Heart left ventricle (tissue), 16 donors: ENCODE data around the gene MILR1. TPM values are rescaled to one million over a fixed set of nuclear protein-coding genes. Genes with fewer than 3 reads are reported as not detected.
A peak's percentile ranks its signal among the peaks of the same experiment; 100 is the strongest.

Experiments used
- ATAC-seq, 4 donors: fragments of 200-7000 bp; cut with Tn5 transposase; one replicate each; pipeline ENCODE4 v1.9.1; 2020 to 2022; ENCODE audit warnings: moderate library complexity in 4 of 4, mild to moderate bottlenecking in 3 of 4, moderate number of reproducible peaks in 1 of 4
- DNase-seq, 5 donors: peaks; one replicate each; pipeline ENCODE4 v3.0.0-alpha.2; 2020
- H3K27ac ChIP-seq, 12 donors: fragments of 200-600 bp; sonication (generic) in 4 of 12; one replicate each; pipeline versions ENCODE4 v1.5.0 to v1.8.0; 2016 to 2022; ENCODE audit warnings: mild to moderate bottlenecking in 2 of 12
- H3K27me3 ChIP-seq, 9 donors: fragments of 200-600 bp; sonication (generic) in 2 of 9; one replicate each; pipeline versions ENCODE4 v1.5.1 to v1.8.0; 2016 to 2022; ENCODE audit warnings: mild to moderate bottlenecking in 3 of 9
- H3K36me3 ChIP-seq, 9 donors: fragments of 200-600 bp; sonication (generic) in 2 of 9; one replicate each; pipeline versions ENCODE4 v1.5.0 to v1.8.0; 2018 to 2022; ENCODE audit warnings: mild to moderate bottlenecking in 2 of 9
- H3K4me1 ChIP-seq, 12 donors: fragments of 200-600 bp; sonication (generic) in 4 of 12; one replicate each; pipeline versions ENCODE4 v1.5.0 to v1.8.0; 2016 to 2022; ENCODE audit warnings: mild to moderate bottlenecking in 3 of 12
- H3K4me3 ChIP-seq, 12 donors: fragments of 200-600 bp; sonication (generic) in 4 of 12; one replicate each; pipeline versions ENCODE4 v1.5.0 to v1.8.0; 2017 to 2022; ENCODE audit warnings: mild to moderate bottlenecking in 9 of 12, moderate library complexity in 4 of 12
- H3K9me3 ChIP-seq, 12 donors: fragments of 200-600 bp; sonication (generic) in 4 of 12; one replicate each; pipeline versions ENCODE4 v1.5.0 to v1.8.0; 2016 to 2022; ENCODE audit warnings: mild to moderate bottlenecking in 1 of 12
- POLR2A ChIP-seq, 2 donors: fragments of 450-650 bp; IDR thresholded peaks; one replicate each; pipeline ENCODE4 v1.6.1; 2017; ENCODE audit warnings: antibody characterized with exemption in 2 of 2, mild to moderate bottlenecking in 2 of 2, moderate library complexity in 2 of 2
- WGBS, 4 donors: extraction: QIAGEN DNeasy Blood & Tissue Kit in 2 of 4; methylation state at CpG; one replicate each; pipeline versions ENCODE4 v1.1.5 to v1.1.7; 2013 to 2018; 5-methylcytosine and 5-hydroxymethylcytosine counted together
- intact Hi-C, 10 donors: fragments of 100-400 bp; cut with DNase I; formaldehyde crosslinking; loops; one replicate each; pipeline versions ENCODE4 v1.11.1 to v1.14.2; 2022
- polyA plus RNA-seq, 2 donors: library from polyadenylated mRNA; stranded (reverse); fragments of 200-250 nt; gene quantifications; one replicate each; pipeline ENCODE4 v1.2.3, GENCODE V29; 2013
- total RNA-seq, 9 donors: library from RNA; depleted of rRNA in 2 of 9; stranded (reverse); fragments of >200 nt in 2 of 9; fragmentation: NEBNext Ultra II Directional in 3 of 9; extraction: Animal tissue kit (Norgen Biotek cat#: 25700) in 3 of 9; gene quantifications; one replicate each; pipeline versions ENCODE4 v1.1.0 to v1.2.4, GENCODE V29; 2016 to 2023
- TF ChIP-seq, protein P1 (sequence below), 12 donors: fragments of 200-600 bp; sonication (generic) in 4 of 12; IDR thresholded peaks; one replicate each; pipeline versions ENCODE4 v1.5.0 to v1.8.0; 2018 to 2022; ENCODE audit warnings: antibody characterized with exemption in 12 of 12, mild to moderate bottlenecking in 5 of 12
- donor health status: ischemic (EF 13 %, LVEDD 7.1; RV severe dilation, severe dysfunction).
- donor health status: healthy with polysubstance abuse.
- donor health status: DM: no; HTN: yes; CAD: no.
- donor health status: DM: no; HTN: no; CAD: no.
- donor health status: ischemic (EF 25% LVEDD 6.9; RV normal size, moderate dysfunction).
- donor health status: ischemic (EF 25% LVEDD 5.7; RV mildly dilated, moderate dysfunction).
- donor health status: healthy.
- donor health status: DM: yes; HTN: yes; CAD: no.
- donor health status: ischemic (EF 35%, LVEDD 5.7; RV mildly dilated, moderate dysfunction).
- donor health status: nonischemic (EF 11% LVEDD 7.7; RV severe dilation, severe dysfunction).
- donor health status: DM: yes; HTN: yes; CAD: no.
- donor health status: PGD.
- donor health status: ischemic (EF 29% LVEDD 5.4; RV normal size, mild dysfunction).
- donor health status: nonischemic (EF 23%, LVEDD 6.1; RV moderate dilation, normal function).

Gene MILR1
- total and polyA plus RNA-seq, 11 donors: 0.95 to 23.0 (median 2.1) TPM

DNA sequence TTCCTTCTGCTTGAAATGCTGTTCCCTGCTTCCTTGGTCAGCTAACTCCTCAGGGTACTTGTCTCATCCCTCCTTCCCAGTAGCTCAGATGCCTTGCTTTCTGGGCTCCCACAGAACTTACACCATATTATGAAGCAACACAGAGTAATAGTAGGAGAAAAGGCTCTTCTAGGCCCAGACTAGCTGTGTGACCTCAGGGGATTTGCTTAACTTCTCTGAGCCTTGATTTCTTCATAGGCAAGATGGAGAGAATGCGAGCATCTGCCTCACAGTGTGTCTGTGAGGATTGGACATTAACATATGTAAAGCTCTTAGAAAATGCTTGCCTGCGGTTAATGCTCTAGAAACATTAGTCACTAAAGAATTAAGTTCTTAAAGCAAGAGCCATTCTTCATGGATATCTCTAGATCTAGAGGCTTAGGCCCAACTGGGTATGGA, 36.0 kb upstream of the MILR1 start:
- Histone ChIP-seq H3K36me3 (no peaks in the 10 kb centered on the region), H3K27me3 (no peaks in the 10 kb centered on the region), H3K4me1 (peaks cover 0 to 34% (median 14%) of the 10 kb centered on the region in 12 donors), H3K9me3 (no peaks in the 10 kb centered on the region), H3K27ac (peak overlapping the region in 8 of 12 donors; percentile 32 to 89 (median 68)), H3K4me3 (peak overlapping the region in 7 of 12 donors; percentile 1 to 53 (median 38))
- ATAC-seq (no peak), DNase-seq (no peak)
- intact Hi-C loops: loop anchor here in 5 of 10 donors (1.0 to 10.0 kb wide), 5 partner anchors 56 to 278 kb away; partner anchors contain the start of gene ERN1 (in 1 of the 5)
- TF ChIP-seq, protein P1, sequence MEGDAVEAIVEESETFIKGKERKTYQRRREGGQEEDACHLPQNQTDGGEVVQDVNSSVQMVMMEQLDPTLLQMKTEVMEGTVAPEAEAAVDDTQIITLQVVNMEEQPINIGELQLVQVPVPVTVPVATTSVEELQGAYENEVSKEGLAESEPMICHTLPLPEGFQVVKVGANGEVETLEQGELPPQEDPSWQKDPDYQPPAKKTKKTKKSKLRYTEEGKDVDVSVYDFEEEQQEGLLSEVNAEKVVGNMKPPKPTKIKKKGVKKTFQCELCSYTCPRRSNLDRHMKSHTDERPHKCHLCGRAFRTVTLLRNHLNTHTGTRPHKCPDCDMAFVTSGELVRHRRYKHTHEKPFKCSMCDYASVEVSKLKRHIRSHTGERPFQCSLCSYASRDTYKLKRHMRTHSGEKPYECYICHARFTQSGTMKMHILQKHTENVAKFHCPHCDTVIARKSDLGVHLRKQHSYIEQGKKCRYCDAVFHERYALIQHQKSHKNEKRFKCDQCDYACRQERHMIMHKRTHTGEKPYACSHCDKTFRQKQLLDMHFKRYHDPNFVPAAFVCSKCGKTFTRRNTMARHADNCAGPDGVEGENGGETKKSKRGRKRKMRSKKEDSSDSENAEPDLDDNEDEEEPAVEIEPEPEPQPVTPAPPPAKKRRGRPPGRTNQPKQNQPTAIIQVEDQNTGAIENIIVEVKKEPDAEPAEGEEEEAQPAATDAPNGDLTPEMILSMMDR (IDR thresholded peaks at IDR 0.05): no peak
- TF ChIP-seq POLR2A (IDR thresholded peaks at IDR 0.05): no peak
- 94 to 100% (median 97%) methylated on average over 2 of the region's 2 CpGs for WGBS, 4 donors

GRCh38 chr17:64413513-64413912, 35.4 kb upstream of the MILR1 start:
- no peaks in the 10 kb centered on the region for H3K36me3 ChIP-seq
- H3K27ac ChIP-seq: peak overlapping the region in 4 of 12 donors; percentile 67 to 89 (median 72)
- intact Hi-C loops: loop anchor here in 4 of 10 donors (2.0 to 10.0 kb wide), 4 partner anchors 56 to 279 kb away; partner anchors contain the start of gene ERN1 (in 1 of the 4)

GRCh38 chr17:64418506-64419339, 30.2 kb upstream of the MILR1 start:
- Histone ChIP-seq H3K36me3 (no peaks in the 10 kb centered on the region), H3K4me3 (peak overlapping the region in 1 of 12 donors; percentile 17), H3K9me3 (no peaks in the 10 kb centered on the region), H3K4me1 (peaks cover 0 to 18% (median 4%) of the 10 kb centered on the region in 12 donors), H3K27ac (peak overlapping the region in 3 of 12 donors; percentile 28 to 47 (median 37)), H3K27me3 (no peaks in the 10 kb centered on the region)
- peak; percentile 25 to 70 (median 59) for ATAC-seq
- intact Hi-C loops: loop anchor here in 9 of 10 donors (1.0 to 10.0 kb wide), 7 partner anchors 74 to 284 kb away; partner anchors contain the start of gene ERN1 (in 1 of the 9)
- TF ChIP-seq POLR2A (IDR thresholded peaks at IDR 0.05): no peak
- TF ChIP-seq, protein P1 (IDR thresholded peaks at IDR 0.05): peak; percentile 68 to 87 (median 80)
- DNase-seq: no peak
- WGBS, 4 donors: 34 to 36% (median 34%) methylated on average over 19 of the region's 19 CpGs

More at GRCh38 chr17:64413513-64413912, 35.4 kb upstream of the MILR1 start:
- 66 to 90% (median 70%) methylated on average over 3 to 4 of the region's 4 CpGs for WGBS, 4 donors
- H3K4me1 ChIP-seq: peaks cover 0 to 38% (median 16%) of the 10 kb centered on the region in 12 donors
- H3K9me3 ChIP-seq: no peaks in the 10 kb centered on the region
- no peak for TF ChIP-seq POLR2A (IDR thresholded peaks at IDR 0.05)
- TF ChIP-seq, protein P1 (IDR thresholded peaks at IDR 0.05): no peak
- no peaks in the 10 kb centered on the region for H3K27me3 ChIP-seq
- no peak for DNase-seq
- no peak for ATAC-seq
- peak overlapping the region in 7 of 12 donors; percentile 1 to 53 (median 38) for H3K4me3 ChIP-seq
